Heart right ventricle (tissue), 16 donors: ENCODE measurements around the gene SOX11. TPM values are rescaled to one million over a fixed set of nuclear protein-coding genes. Genes with fewer than 3 reads are reported as not detected.

Source experiments
- ATAC-seq, 8 donors: fragments of 200-7000 bp; cut with Tn5 transposase; one replicate each; pipeline ENCODE4 v1.9.1; 2020; ENCODE audit warnings: mild to moderate bottlenecking in 8 of 8, moderate library complexity in 8 of 8, moderate number of reproducible peaks in 1 of 8
- DNase-seq, 2 donors: peaks; one replicate each; pipeline ENCODE4 v3.0.0-alpha.2; 2020
- H3K27ac ChIP-seq, 10 donors: fragments of 200-600 bp; sonication (generic) in 2 of 10; one replicate each; pipeline versions ENCODE4 v1.5.0 to v1.8.0; 2020 to 2022; ENCODE audit warnings: mild to moderate bottlenecking in 3 of 10
- H3K27me3 ChIP-seq, 7 donors: fragments of 200-600 bp; one replicate each; pipeline ENCODE4 v1.8.0; 2021 to 2022; ENCODE audit warnings: mild to moderate bottlenecking in 2 of 7
- H3K36me3 ChIP-seq, 9 donors: fragments of 200-600 bp; sonication (generic) in 1 of 9; one replicate each; pipeline versions ENCODE4 v1.5.0 to v1.8.0; 2020 to 2022; ENCODE audit warnings: mild to moderate bottlenecking in 2 of 9
- H3K4me1 ChIP-seq, 9 donors: fragments of 200-600 bp; sonication (generic) in 1 of 9; one replicate each; pipeline versions ENCODE4 v1.5.0 to v1.8.0; 2020 to 2022; ENCODE audit warnings: mild to moderate bottlenecking in 4 of 9
- H3K4me3 ChIP-seq, 10 donors: fragments of 200-600 bp; sonication (generic) in 2 of 10; one replicate each; pipeline versions ENCODE4 v1.5.0 to v1.8.0; 2020 to 2022; ENCODE audit warnings: mild to moderate bottlenecking in 7 of 10, moderate library complexity in 2 of 10
- H3K9me3 ChIP-seq, 11 donors: fragments of 200-600 bp in 10 of 11; sonication (generic) in 2 of 11; one replicate each; pipeline versions ENCODE4 v1.5.0 to v1.8.0; 2013 to 2022; ENCODE audit warnings: mild to moderate bottlenecking in 2 of 11, control low read depth in 1 of 11, moderate library complexity in 1 of 11
- CTCF ChIP-seq, 9 donors: fragments of 200-600 bp; sonication (generic) in 2 of 9; IDR thresholded peaks; one replicate each; pipeline versions ENCODE4 v1.5.0 to v1.8.0; 2021 to 2022; ENCODE audit warnings: antibody characterized with exemption in 9 of 9, mild to moderate bottlenecking in 5 of 9, moderate library complexity in 1 of 9
- WGBS, 2 donors: extraction: QIAGEN DNeasy Blood & Tissue Kit; methylation state at CpG; one replicate each; pipeline ENCODE4 v1.1.7; 2013; ENCODE audit warnings: inconsistent platforms in 1 of 2; 5-methylcytosine and 5-hydroxymethylcytosine counted together
- intact Hi-C, 10 donors: fragments of 100-400 bp; cut with DNase I; formaldehyde crosslinking; loops; one replicate each; pipeline versions ENCODE4 v1.11.1 to v1.14.2; 2022
- polyA plus RNA-seq, 2 donors: library from polyadenylated mRNA; stranded (reverse); fragments of 200-250 nt; gene quantifications; one replicate each; pipeline ENCODE4 v1.2.3, GENCODE V29; 2013
- total RNA-seq, 10 donors: library from RNA; stranded (reverse); fragmentation: NEBNext Ultra II Directional in 3 of 10; extraction: Animal tissue kit (Norgen Biotek cat#: 25700) in 3 of 10; gene quantifications; one replicate each; pipeline versions ENCODE4 v1.2.1 to v1.2.4, GENCODE V29; 2021 to 2023
- donor health status: Arrhythmogenic right ventricular cardiomyopathy.
- donor health status: ischemic (EF 13 %, LVEDD 7.1; RV severe dilation, severe dysfunction).
- donor health status: healthy with polysubstance abuse.
- donor health status: DM: no; HTN: yes; CAD: no.
- donor health status: DM: no; HTN: no; CAD: no.
- donor health status: ischemic (EF 25% LVEDD 6.9; RV normal size, moderate dysfunction).
- donor health status: ischemic (EF 25% LVEDD 5.7; RV mildly dilated, moderate dysfunction).
- donor health status: healthy.
- donor health status: DM: yes; HTN: yes; CAD: no.
- donor health status: Ischemic cardiomyopathy.
- donor health status: ischemic (EF 35%, LVEDD 5.7; RV mildly dilated, moderate dysfunction).
- donor health status: nonischemic (EF 11% LVEDD 7.7; RV severe dilation, severe dysfunction).
- donor health status: DM: yes; HTN: yes; CAD: no.
- donor health status: PGD.
- donor health status: ischemic (EF 29% LVEDD 5.4; RV normal size, mild dysfunction).
- donor health status: nonischemic (EF 23%, LVEDD 6.1; RV moderate dilation, normal function).

SOX11 gene
- total and polyA plus RNA-seq, 12 donors: 0.25 to 5.8 (median 1.3) TPM

DNA sequence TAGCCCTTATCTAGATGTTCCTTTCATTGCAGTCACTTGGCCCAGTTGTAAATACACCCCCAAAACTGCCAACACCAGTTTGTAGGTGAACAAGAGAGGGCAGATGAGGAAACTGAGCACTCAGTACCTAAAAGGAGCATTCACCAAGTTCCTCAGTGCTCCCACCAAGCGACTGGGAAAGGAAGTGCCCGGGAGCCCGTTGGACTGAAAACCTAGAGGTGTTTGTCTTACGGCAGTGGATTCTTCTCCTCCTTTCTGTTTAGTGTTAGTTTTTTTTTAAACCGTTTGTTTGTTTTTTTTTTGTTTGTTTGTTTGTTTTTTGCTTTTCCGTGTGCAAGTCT, 43.3 kb downstream of the SOX11 start:
- no peak overlapping the region for H3K27ac ChIP-seq
- H3K4me3 ChIP-seq: no peak overlapping the region
- H3K4me1 ChIP-seq: no peaks in the 10 kb centered on the region
- DNase-seq: no peak
- TF ChIP-seq CTCF (IDR thresholded peaks at IDR 0.05): no peak
- intact Hi-C loops: no loop called here
- WGBS, 2 donors: 82 to 84% methylated on average over 6 of the region's 6 CpGs
- ATAC-seq: no peak
- no peaks in the 10 kb centered on the region for H3K9me3 ChIP-seq
- peaks cover 0 to 22% (median 4%) of the 10 kb centered on the region in 7 donors for H3K27me3 ChIP-seq
- no peaks in the 10 kb centered on the region for H3K36me3 ChIP-seq

GRCh38 chr2:5736050-5736449, 43.9 kb downstream of the SOX11 start:
- Histone ChIP-seq H3K4me1 (no peaks in the 10 kb centered on the region), H3K9me3 (no peaks in the 10 kb centered on the region), H3K27ac (no peak overlapping the region), H3K4me3 (no peak overlapping the region), H3K36me3 (no peaks in the 10 kb centered on the region), H3K27me3 (peaks cover 0 to 17% (median under 1%) of the 10 kb centered on the region in 7 donors)
- DNase-seq (no peak), ATAC-seq (no peak)
- intact Hi-C loops: no loop called here
- no peak for TF ChIP-seq CTCF (IDR thresholded peaks at IDR 0.05)
- WGBS, 2 donors: 83 to 88% methylated on average over 5 of the region's 5 CpGs

DNA sequence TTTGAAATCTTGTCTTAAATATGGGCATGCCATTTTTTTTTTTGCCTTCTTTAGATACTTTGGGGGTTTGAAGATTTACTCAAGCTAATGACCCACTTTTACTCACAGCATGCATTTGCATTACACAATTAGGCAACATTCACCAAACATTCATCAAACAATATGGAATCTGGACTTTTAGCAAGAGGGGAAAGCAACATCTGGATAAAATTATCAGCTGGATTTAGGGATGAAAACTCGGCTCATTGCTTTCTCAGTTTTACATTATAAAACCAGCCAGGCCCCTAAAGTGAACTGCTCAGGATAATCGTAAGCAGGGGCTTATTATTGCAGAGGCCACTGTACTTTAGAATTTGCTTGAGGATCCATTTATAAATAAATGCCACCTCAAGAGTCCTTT, 44.7 kb downstream of the SOX11 start:
- TF ChIP-seq CTCF (IDR thresholded peaks at IDR 0.05): no peak
- H3K27ac ChIP-seq: no peak overlapping the region
- H3K9me3 ChIP-seq: no peaks in the 10 kb centered on the region
- no peak for DNase-seq
- WGBS, 2 donors: 84 to 90% methylated on average over 2 of the region's 2 CpGs
- no peak overlapping the region for H3K4me3 ChIP-seq
- ATAC-seq: no peak
- no peaks in the 10 kb centered on the region for H3K4me1 ChIP-seq
- intact Hi-C loops: no loop called here
- no peaks in the 10 kb centered on the region for H3K36me3 ChIP-seq
- peaks cover 0 to 10% (median 0%) of the 10 kb centered on the region in 7 donors for H3K27me3 ChIP-seq

DNA sequence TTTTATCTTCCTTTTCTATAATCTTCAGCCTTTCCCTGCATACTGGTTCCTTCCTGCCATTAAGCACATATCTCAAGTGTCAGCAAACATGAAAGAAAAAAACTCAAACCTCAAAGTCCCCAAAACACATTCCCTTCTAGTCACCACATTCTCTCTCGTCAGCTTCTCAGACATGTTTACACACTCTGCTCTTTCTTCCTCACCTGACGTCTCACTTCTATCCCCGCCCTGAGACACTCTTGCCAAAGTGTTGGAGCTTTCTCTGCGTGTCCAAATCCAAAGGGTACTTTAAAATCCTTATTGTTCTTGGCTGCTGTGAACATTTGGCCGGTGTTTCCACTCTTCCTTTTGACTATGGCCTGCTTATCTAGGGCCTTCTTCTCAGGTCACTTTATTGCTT, 47.9 kb downstream of the SOX11 start:
- Histone ChIP-seq H3K4me3 (no peak overlapping the region), H3K4me1 (no peaks in the 10 kb centered on the region), H3K27me3 (peaks cover 0 to 10% (median 0%) of the 10 kb centered on the region in 7 donors), H3K36me3 (no peaks in the 10 kb centered on the region), H3K9me3 (no peaks in the 10 kb centered on the region), H3K27ac (no peak overlapping the region)
- intact Hi-C loops: no loop called here
- TF ChIP-seq CTCF (IDR thresholded peaks at IDR 0.05): no peak
- DNase-seq (no peak), ATAC-seq (no peak)
- 40% methylated on average over 5 of the region's 5 CpGs for WGBS, 2 donors

DNA sequence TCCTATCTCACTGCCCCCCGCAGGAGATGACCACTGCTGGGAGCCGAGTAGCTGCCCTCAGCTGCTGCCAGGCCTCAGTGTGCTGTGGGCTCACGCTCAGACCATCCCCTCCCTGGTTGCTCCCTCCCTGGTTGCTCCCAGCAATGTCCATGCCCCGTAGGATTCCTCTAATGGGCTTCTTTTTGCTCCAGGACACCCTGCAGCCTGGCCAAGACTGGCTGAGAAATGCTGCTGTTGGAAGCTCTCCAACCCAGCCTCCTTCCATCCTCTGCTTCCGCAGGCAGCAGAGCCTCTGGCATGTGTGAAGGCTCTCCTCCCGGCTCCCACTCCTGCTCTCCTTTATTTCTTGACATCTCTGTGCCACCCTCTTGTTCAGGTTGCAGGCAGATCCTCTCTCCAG, 48.6 kb downstream of the SOX11 start:
- no peak for TF ChIP-seq CTCF (IDR thresholded peaks at IDR 0.05)
- Histone ChIP-seq H3K4me3 (no peak overlapping the region), H3K27me3 (peaks cover 0 to 10% (median 0%) of the 10 kb centered on the region in 7 donors), H3K4me1 (no peaks in the 10 kb centered on the region), H3K36me3 (no peaks in the 10 kb centered on the region), H3K27ac (no peak overlapping the region), H3K9me3 (no peaks in the 10 kb centered on the region)
- intact Hi-C loops: no loop called here
- no peak for ATAC-seq
- WGBS, 2 donors: 63 to 79% methylated on average over 6 of the region's 6 CpGs
- no peak for DNase-seq
